CD4-positive, alpha-beta T cell treated with Interleukin-2 at 100 ng/mL for 4 hours (primary cell): ENCODE results near the gene MFAP3L.

ENCODE experiments used
- DNase-seq: peaks from one replicate; pipeline ENCODE4 v3.0.0-alpha.2; 2020; ENCODE audit warnings: low spot score

Gene MFAP3L

DNA sequence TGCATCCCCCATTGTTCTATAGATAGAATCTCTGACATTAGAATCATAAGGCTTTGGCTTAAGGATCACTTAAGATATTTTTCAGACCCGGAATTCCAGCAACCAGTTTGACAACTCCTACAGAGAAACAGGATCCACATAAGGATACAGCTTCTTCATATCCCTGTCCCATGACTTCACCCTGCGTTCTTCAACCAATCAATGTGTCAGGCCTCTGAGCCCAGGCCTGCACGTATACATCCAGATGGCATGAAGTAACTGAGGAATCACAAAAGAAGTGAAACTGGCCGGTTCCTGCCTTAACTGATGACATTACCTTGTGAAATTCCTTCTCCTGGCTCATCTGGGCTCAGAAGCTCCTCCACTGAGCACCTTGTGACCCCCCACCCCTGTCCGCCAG is 85.1 kb downstream of the MFAP3L start:
- DNase-seq: no peak

DNA sequence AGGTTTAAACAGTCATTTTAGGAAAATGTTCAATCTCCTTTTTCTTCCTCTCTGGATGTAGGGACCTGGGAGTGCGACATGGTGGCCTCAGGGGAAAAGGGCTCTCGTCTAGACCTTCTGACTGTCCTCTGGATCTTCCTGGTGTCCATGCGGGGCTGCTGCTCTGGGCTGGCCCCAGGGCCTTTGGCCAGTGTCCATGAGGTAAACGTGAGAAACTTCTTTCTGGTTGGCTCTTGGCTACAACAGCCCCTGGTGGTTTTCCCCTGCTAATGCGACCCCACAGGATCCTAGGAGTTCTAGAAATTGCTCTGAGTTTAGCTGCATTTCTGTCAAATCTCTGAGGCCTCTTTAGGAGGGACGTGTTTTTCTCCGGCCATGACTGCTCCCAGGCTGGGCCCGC is 85.7 kb downstream of the MFAP3L start:
- DNase-seq: no peak
